SH-SY5Y (cell line): Measurements from ENCODE around the gene MYL7.

Experiments
- GATA2 ChIP-seq: IDR thresholded peaks from 2 replicates; pipeline ENCODE4 v1.6.1; 2011; ENCODE audit warnings: mild to moderate bottlenecking, low read depth, low read length
- GATA3 ChIP-seq: IDR thresholded peaks from 2 replicates; pipeline ENCODE4 v1.6.1; 2011; ENCODE audit warnings: low read depth, mild to moderate bottlenecking, low read length, moderate library complexity

The MYL7 gene, protein sequence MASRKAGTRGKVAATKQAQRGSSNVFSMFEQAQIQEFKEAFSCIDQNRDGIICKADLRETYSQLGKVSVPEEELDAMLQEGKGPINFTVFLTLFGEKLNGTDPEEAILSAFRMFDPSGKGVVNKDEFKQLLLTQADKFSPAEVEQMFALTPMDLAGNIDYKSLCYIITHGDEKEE

DNA sequence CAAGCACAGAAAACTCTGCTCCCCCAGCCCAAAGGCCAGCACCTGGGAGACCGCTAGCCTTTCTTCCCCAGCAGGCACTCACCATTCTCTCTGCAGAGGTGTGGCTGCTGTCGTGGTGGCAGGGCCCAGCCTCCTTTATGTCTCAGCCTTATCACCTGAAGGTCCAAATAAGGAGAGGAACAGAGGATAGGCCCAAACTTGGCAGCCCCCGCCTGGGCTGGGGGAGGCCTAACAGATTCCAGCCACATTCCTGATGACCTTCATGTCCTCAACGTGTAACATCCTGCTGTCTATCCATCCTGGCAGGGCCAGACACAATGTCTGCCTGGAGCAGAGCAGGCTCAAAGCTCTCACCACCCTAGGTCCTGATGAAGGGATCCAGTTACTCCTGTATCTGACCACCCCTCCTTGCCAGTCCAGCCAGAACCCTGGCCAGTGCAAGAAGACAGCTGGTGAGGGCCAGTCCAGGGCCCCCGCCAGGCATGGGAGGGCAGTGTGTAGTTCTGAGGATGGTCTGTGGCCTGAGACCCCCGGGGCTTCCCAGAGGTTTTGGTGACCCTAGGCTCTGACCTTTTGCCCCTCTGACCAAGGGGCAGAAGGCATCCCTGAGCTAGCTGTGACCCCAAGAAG, at the start of gene MYL7:
Gene MYL7 (minus strand): TSS at position 112 of the 630 bp plus-strand sequence. CDS start 27 bp downstream, at position 85.
- TF ChIP-seq GATA3, result no peak
- no peak for TF ChIP-seq GATA2

DNA sequence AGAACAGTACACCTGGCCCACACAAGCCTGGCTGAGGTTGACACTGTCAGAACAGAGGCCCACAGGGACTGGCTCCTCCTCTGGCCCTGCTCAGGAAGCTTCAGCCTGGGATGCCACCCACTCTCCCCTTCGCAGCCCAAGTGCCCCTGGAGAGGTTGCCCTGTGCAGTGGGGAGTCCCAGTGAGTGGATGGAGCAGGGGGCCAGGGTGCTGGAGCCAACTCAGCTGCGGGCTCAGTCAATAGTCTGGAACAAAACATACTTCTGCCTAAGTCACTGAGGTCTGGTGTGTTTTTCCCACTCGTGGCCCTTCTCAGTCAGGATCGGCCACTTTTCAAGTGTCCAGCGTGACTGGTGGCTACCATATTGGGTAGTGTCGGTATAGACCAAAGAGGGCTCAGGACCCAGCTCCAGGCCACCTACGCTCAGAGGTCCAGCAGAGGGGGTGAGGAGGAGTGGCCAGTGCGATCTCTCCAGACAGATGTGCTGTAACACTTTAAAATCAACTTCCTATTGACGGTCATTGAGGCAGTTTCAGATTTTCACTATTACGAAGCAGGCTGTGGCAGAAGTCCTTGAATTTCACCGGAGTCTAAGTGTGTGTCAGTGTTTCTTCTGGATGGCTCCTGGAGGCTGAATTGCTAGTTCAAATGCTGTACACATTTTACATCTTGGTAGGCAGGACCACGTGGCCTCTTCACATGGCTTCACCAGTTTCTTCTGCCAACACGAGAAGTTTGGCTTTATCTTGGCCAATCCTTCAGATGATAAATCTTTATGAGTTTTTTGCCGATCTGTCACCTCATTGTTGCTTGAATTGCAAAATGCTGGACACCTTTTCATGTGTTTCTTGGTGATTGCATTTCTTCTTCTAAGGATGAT, 49.1 kb upstream of the MYL7 start:
- TF ChIP-seq GATA3, result no peak
- no peak for TF ChIP-seq GATA2

DNA sequence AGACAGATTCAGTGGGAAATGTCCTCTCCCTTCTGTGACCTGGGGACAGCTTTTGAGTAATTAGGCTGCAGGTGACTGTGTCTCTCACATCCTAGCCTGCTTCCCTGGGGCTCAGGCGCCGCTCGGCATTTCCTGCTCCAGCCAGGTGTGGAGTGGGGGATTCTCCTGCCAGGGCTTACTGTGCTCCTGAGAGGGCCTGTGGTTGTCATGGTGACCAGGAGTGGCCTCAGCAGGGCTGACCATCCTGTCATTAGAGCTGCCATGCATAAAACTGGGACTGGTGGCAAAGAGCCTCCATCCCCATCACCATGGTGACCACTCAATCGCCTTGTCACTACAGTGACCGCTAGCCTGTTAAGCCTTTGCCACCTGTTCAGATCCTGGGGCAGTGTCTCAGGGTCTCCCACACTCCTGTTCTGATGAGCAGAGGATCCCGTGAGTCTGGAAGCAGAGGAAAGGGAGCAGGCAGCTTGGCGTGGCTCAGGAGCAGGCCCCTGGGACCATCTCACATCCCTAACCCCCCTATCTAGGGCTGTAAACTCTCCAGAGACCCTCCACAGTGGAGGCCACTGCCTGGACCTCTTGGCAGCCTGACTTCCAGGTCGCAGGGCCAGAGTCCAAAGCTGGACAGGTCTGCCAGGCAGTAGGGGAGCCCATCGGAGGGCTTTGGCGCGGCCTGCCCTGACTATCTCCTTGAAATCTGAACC, 48.3 kb upstream of the MYL7 start, which contains the start of gene GCK:
Gene GCK (minus strand): TSS at position 154 of the 707 bp plus-strand sequence. CDS start 486 bp downstream, outside the sequence.
- no peak for TF ChIP-seq GATA3
- TF ChIP-seq GATA2, result no peak

DNA sequence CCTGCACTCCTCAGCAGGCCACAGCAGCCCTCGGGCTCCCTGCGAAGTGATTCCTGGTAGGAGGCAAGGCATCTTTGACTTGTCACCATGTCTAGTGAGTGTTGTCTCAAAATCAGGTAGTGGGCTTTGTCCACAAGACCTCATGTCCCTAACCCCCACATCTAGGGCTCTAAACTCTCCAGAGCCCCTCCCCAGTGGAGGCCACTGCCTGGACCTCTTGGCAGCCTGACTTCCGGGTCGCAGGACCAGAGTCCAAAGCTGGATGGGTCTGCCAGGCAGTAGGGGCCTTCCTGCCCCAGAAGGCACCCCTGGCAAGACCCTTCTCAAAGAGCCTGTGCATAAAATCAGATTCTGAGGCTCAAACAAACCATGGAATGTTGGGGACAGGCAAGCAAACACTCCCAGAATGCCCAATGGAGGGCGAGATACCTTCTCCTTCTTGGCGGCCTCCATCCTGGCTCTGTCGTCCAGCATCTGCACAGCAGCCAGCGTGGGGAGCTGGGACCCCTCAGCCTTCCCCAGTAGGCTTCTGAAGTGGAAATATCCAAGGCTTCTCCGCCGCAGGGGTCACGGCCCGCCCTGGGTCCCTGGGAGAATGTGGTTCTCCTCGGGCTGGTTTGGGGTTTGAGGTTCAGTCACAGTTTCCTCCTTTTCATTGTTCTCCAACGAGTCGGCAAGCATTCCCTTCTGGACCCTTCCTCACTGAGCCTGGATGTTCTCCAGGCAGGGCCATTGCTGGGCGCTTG, 47.5 kb upstream of the MYL7 start:
- TF ChIP-seq GATA3 (no peak), GATA2 (no peak)

DNA sequence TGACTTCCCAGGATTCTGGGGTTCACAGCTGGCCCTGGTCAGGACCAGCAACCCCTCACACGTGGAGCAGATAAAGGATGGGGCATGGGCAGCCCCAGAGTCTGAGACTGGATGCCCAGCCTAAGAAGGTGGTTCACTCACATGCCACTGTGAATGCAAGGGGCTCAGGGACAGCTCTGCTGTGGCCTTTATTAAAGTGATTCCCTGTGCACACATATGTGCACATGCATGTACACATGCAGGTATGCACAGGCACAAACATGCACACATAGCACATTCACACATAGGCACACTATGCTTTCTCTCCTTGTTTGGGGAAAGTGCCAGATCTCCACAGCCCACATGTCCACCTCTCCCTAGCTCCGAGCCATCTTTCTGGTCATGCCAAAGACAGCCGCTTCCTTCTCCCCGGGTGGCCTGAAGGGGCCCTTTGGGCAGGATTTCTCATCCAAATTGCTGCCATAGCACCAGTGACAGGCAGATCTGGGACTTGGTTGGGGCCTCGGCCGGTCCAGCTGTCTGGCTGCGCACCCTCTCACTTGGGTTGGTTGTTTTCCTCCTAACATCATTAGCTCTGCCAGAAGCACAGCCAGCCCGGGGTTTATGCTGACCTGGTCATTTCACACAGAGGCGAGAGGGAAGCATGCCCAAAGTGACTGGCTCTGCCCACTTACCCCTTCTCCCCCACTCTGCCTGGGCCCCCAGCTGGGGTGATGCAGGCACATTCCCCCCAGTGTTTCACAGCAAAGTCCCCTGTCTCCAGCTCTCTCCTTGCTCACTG, 46.7 kb upstream of the MYL7 start:
- no peak for TF ChIP-seq GATA2
- no peak for TF ChIP-seq GATA3

DNA sequence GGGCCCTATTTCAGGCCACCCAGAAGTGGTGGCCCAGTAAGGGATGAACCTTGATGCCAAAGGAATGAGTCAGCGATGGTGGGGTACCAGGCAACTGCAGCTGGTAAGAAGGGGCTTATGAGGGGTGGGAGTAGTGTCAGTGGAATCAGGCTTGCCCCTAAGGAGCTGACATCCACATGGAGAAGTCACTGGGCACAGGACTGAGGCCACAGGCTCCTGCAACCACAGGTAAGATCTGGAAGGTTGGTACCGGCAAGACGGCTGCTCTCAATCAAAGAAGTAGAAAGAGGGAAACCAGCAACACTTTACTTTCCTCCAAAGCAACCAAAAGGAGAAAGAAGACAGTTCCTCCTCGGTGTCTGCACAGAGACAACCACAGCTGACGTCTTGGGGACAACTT, 45.6 kb upstream of the MYL7 start:
- TF ChIP-seq GATA2 (no peak), GATA3 (no peak)

DNA sequence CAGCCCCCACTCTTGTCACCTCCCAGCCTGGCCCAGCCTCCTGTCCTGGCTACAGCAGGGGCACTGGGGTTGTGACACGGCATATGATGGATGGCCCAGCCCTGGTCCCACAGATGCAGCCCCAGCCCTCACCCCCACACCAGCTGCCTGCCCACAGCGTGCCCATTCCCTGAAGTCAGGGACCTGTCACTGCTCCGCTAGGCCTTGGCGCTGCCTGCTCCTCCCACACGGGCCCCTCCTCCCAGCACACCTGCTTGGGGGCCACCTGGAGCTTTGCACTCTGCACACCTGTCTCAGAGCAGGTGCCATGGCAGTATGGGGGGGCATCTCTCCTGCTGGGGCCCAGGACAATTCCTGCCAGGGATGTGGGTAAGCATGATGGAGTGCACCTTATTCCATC, 44.6 kb upstream of the MYL7 start:
- TF ChIP-seq GATA2, result no peak
- TF ChIP-seq GATA3, result no peak

DNA sequence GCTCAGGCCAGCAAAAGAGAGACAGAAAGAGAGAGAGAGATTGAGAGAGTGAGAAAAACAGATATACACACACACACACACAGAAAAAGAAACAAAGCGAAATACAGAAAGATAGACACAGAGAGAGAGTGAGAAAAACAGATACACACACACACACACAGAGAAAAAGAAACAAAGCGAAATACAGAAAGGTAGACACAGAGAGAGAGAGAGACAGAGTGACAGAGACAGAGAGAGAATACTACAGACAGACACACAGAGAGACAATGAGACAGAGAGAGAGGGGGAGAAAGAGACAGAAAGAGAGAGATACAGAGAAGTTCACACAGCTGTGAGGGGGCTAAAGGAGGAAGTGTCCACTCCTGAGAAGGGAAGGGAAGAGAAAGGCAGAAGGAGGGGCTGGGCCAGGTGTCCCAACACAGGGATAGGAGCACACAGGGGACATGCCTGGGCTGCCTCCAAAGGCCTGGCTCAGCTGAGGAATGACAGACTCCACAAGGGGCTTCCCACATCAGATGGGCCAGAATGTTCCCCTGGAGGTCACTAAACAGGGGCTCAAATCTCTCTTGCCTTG, 43.8 kb upstream of the MYL7 start:
- TF ChIP-seq GATA2 (no peak), GATA3 (no peak)

DNA sequence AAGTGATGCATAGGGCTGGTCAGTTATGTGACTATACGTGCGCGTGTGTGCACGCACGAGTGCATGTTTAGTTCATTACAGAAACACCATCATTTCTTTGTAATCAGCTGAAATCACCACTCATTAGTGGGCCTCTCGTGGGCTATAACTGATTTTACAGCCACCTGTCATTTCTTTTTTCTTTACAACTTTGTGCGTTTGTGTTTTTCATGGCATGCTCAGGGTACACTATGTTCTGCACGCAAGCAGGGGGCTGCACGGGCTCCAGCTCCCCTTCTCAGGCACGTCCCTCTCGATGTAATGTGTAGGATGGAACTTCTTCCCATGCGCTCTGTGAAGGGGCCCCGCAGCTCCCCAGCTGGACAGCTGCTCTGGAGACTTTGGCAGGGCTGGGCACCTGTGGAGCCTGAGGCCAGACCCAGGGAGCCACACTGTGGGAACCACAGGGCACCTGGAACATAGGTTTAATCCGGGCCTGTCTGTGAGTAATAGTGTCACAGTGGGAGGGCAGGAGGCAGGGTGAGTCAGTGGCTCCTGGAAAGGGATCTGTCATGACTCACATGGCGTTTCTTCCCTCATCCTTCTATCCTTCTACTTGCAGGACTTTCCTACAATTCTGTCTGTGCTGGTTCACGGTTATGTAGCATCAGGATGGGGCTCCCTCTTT, 43.2 kb upstream of the MYL7 start:
- TF ChIP-seq GATA2 (no peak), GATA3 (no peak)

DNA sequence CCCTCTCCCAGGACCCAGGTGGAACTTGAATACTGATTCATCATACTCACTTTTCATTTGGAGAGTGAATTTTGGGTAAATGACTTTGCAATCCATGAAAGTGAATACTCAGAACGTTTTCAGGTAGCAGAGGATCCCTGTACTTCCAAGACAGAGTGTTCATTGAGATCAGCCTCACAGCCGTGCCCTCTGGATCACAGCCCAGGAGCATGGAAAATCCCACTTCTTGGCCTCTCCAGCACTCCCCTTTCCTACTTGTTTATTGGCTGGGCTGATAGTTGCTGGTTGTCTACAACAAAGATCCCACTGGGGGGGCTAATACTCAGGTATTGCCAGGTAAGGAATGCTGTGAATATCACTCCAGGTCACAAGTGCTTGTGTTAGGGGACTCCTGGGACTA, 42.3 kb upstream of the MYL7 start:
- no peak for TF ChIP-seq GATA3

DNA sequence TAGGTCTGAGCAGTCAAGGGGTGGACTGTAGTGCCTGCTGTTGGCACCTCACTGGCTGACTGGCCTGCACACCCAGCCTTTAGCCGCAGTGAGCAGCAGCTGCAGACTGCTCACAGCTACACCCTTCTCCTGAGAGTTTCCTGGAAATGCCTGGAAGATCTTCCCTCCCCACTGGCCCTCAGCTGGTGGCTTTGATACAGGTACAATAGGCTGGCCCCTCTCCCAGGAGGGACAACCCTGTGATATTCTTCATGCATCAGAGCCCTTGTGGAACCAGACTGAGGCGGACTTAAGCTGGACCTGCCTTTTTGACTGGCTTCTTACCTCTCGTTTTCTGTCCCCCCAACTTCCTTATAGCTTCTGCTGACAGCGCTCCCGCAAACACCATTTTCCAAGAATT, 41.7 kb upstream of the MYL7 start:
- no peak for TF ChIP-seq GATA3
- no peak for TF ChIP-seq GATA2

DNA sequence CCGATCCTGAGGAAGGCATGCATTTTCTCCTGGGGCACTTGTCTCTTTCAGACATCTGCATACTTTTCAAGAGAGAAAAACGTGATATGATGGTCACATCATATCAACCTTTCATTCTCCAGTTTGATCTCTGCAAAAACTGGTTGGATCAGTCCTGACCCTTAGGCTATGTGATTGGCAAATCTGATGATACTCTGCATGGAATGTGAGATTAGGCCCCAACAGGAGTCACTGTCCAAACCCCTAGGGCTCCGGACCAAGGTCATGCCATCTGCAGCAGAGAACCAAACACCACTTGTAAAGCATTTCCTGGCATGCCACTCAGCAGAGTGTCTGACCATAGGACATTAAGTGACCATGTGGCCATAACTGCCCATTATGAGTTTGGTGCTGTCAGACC, 39.5 kb upstream of the MYL7 start:
- TF ChIP-seq GATA2, result no peak
- no peak for TF ChIP-seq GATA3
